Mesenchymal stem cell (in vitro differentiated cells and primary cell): Measurements from ENCODE around the gene MFAP1.

Experiments used
- DNase-seq: peaks from one replicate; pipeline ENCODE4 v3.0.0-alpha.2; 2013
- H2AFZ ChIP-seq: one replicate; pipeline ENCODE4 v1.6.1; 2013; ENCODE audit warnings: low read depth, mild to moderate bottlenecking, control low read depth, inconsistent platforms, low read length, moderate library complexity
- H2AK5ac ChIP-seq: 2 replicates; pipeline ENCODE4 v1.6.1; 2013; ENCODE audit warnings: low read length, moderate library complexity, mild to moderate bottlenecking, inconsistent platforms; ENCODE audit not compliant: severe bottlenecking
- H2BK120ac ChIP-seq: one replicate; pipeline ENCODE4 v1.6.1; 2013; ENCODE audit warnings: low read depth, mild to moderate bottlenecking, inconsistent platforms, low read length, moderate library complexity
- H2BK12ac ChIP-seq, 2 experiments: one replicate each; pipeline ENCODE4 v1.6.1; 2013; ENCODE audit warnings: inconsistent platforms in 2 of 2, low read length in 2 of 2, mild to moderate bottlenecking in 2 of 2, moderate library complexity in 2 of 2, control low read depth in 1 of 2
- H2BK15ac ChIP-seq: one replicate; pipeline ENCODE4 v1.6.1; 2013; ENCODE audit warnings: mild to moderate bottlenecking, low read depth, inconsistent platforms; ENCODE audit not compliant: poor library complexity, severe bottlenecking
- H2BK5ac ChIP-seq: 2 replicates; pipeline ENCODE4 v1.6.1; 2013; ENCODE audit warnings: low read depth, mild to moderate bottlenecking, low read length, control low read depth, inconsistent platforms; ENCODE audit not compliant: poor library complexity, severe bottlenecking
- H3K14ac ChIP-seq, 2 experiments: one replicate each; pipeline ENCODE4 v1.6.1; 2013; ENCODE audit warnings: inconsistent platforms in 2 of 2, low read length in 2 of 2, control low read depth in 1 of 2, mild to moderate bottlenecking in 1 of 2, moderate library complexity in 1 of 2
- H3K18ac ChIP-seq, 2 experiments: one replicate each; pipeline ENCODE4 v1.6.1; 2013; ENCODE audit warnings: inconsistent platforms in 2 of 2, low read length in 2 of 2, control low read depth in 1 of 2, low read depth in 1 of 2, mild to moderate bottlenecking in 1 of 2
- H3K23ac ChIP-seq, 2 experiments: one replicate each; pipeline ENCODE4 v1.6.1; 2013; ENCODE audit warnings: inconsistent platforms in 2 of 2, low read length in 2 of 2, mild to moderate bottlenecking in 2 of 2, moderate library complexity in 2 of 2, control low read depth in 1 of 2
- H3K27ac ChIP-seq: 2 replicates; pipeline ENCODE4 v1.5.1; 2013; ENCODE audit warnings: mild to moderate bottlenecking, moderate library complexity, low read length, control low read depth, inconsistent platforms; ENCODE audit not compliant: poor library complexity, severe bottlenecking
- H3K27me3 ChIP-seq, 2 experiments: 2 replicates each; pipeline versions ENCODE4 v1.6.1 to v1.7.0; 2013; ENCODE audit warnings: low read length in 2 of 2, mild to moderate bottlenecking in 2 of 2, moderate library complexity in 2 of 2, control low read depth in 1 of 2, inconsistent platforms in 1 of 2; ENCODE audit not compliant: control insufficient read depth in 1 of 2, insufficient read depth in 1 of 2
- H3K36me3 ChIP-seq, 2 experiments: 2 replicates each; pipeline versions ENCODE4 v1.6.1 to v1.7.0; 2013; ENCODE audit warnings: low read length in 2 of 2, control low read depth in 1 of 2, inconsistent platforms in 1 of 2, low read depth in 1 of 2, mild to moderate bottlenecking in 1 of 2; ENCODE audit not compliant: insufficient read depth in 2 of 2, control insufficient read depth in 1 of 2
- H3K4ac ChIP-seq, 2 experiments: one replicate each; pipeline ENCODE4 v1.6.1; 2013; ENCODE audit warnings: inconsistent platforms in 2 of 2, low read length in 2 of 2, mild to moderate bottlenecking in 2 of 2, moderate library complexity in 2 of 2, control low read depth in 1 of 2, low read depth in 1 of 2
- H3K4me1 ChIP-seq: 2 replicates; pipeline ENCODE4 v1.6.1; 2013; ENCODE audit warnings: low read depth, low read length, control low read depth; ENCODE audit not compliant: control insufficient read depth, insufficient read depth
- H3K4me2 ChIP-seq: 2 replicates; pipeline ENCODE4 v1.6.1; 2013; ENCODE audit warnings: low read length, mild to moderate bottlenecking, inconsistent platforms; ENCODE audit not compliant: poor library complexity, severe bottlenecking
- H3K4me3 ChIP-seq, 2 experiments: 2 replicates each; pipeline versions ENCODE4 v1.5.1 to v1.7.0; 2013; ENCODE audit warnings: low read length in 2 of 2, mild to moderate bottlenecking in 2 of 2, control low read depth in 1 of 2, low read depth in 1 of 2; ENCODE audit not compliant: insufficient read depth in 1 of 2
- H3K79me1 ChIP-seq: replicated peaks from 2 replicates; pipeline ENCODE4 v1.6.1; 2013; ENCODE audit warnings: mild to moderate bottlenecking, control low read depth, low read length, inconsistent platforms; ENCODE audit not compliant: poor library complexity, severe bottlenecking
- H3K9ac ChIP-seq: 2 replicates; pipeline ENCODE4 v1.7.0; 2013; ENCODE audit warnings: mild to moderate bottlenecking, low read length, moderate library complexity
- H3K9me3 ChIP-seq: 2 replicates; pipeline ENCODE4 v1.7.0; 2013; ENCODE audit warnings: mild to moderate bottlenecking, low read length; ENCODE audit not compliant: control insufficient read depth
- H4K8ac ChIP-seq: one replicate; pipeline ENCODE4 v1.6.1; 2013; ENCODE audit warnings: inconsistent platforms, mild to moderate bottlenecking, low read length, moderate library complexity
- H4K91ac ChIP-seq: one replicate; pipeline ENCODE4 v1.6.1; 2013; ENCODE audit warnings: mild to moderate bottlenecking, low read length, inconsistent platforms
- WGBS: methylation state at CpG from one replicate; pipeline ENCODE4 v1.1.7; 2013; ENCODE audit warnings: mixed read lengths; 5-methylcytosine and 5-hydroxymethylcytosine counted together

The MFAP1 gene

DNA sequence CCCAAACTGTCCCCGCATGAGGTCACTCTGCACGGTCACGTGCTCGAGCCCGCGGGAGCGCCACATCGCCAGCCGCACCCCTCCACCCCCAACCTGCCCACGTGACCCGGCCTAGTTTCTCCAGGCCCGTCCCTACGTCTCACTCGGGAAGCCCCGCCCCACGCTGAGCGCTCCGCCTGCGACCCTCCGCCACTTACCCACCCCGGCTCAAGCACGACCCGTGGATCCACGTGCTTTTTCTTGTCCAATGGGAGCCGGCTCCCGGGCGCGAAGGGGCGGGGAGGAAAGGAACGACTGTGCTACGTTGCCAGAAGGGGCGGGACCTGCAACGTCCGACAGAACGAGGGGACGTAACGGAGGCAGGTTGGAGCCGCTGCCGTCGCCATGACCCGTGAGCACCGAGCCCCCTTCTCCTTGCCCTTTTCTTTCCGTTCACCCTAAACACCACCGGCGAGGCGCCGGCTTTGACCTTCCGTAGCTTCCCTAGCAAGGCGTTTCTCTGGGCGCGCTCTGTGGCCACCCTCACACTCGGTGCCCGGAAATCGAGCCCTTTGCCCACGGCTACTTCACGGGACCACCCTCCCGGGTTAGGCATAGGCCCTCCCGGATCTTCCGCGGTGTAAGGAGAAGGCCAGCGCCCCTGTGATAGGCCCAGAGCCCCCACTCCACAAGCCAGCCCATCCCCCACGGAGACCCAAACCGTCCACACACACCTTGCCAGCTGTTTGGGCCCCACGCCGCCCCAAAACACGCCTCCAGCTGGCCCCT, 32.3 kb downstream of the MFAP1 start, which contains the start of gene SERF2:
Gene SERF2, plus strand, starts transcription at position 328 of the 768 bp plus-strand sequence. Its CDS starts 57 bp downstream, at position 385.
- DNase-seq, result peak; percentile 99
- Histone ChIP-seq H2BK5ac (peak within 1 kb of the TSS; percentile 75), H4K8ac (peak within 1 kb of the TSS; percentile 90), H3K27me3 (no peaks in the 10 kb centered on the region), H2AK5ac (peak within 1 kb of the TSS; percentile 69), H3K9ac (peak within 1 kb of the TSS; percentile 100), H3K4me3 (peak within 1 kb of the TSS; percentile 84 to 96), H3K36me3 (peaks cover 29 to 42% of the 10 kb centered on the region in 2 experiments), H3K4me2 (peak within 1 kb of the TSS; percentile 72), H3K18ac (peak within 1 kb of the TSS; percentile 99), H3K14ac (peak within 1 kb of the TSS; percentile 44 to 98), H3K9me3 (no peaks in the 10 kb centered on the region), H2AFZ (no peak within 1 kb of the TSS), H3K79me1 (peaks cover 8% of the 10 kb centered on the region), H2BK120ac (peak within 1 kb of the TSS; percentile 97), H4K91ac (peak within 1 kb of the TSS; percentile 95), H3K23ac (peak within 1 kb of the TSS; percentile 54 to 81), H3K4ac (peak within 1 kb of the TSS; percentile 96 to 98), H3K27ac (peak within 1 kb of the TSS; percentile 92), H2BK15ac (peak within 1 kb of the TSS; percentile 61), H2BK12ac (peak within 1 kb of the TSS in 1 of 2 experiments; percentile 60), H3K4me1 (peaks cover 20% of the 10 kb centered on the region)
- WGBS, result under 1% methylated on average over 66 of the region's 66 CpGs

DNA sequence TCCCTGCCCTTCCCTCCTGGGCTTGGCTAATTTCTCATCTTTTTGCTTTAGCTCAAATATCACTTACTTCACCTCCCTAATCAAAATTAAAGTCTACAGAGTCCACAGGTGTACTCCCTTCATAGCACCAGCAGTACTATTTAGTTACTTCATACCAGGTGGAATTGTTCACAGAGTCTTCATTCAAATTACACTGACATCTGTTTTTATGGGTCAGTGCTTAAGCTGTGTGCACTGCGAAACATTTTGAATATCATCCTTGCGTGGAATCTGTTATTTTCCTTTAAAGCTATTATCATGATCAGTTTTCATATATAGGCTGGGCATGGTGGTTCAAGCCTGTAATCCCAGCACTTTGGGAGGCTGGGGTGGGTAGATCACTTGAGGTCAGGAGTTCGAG, 35.1 kb downstream of the MFAP1 start:
- H3K4me2 ChIP-seq, result no peak overlapping the region
- no peaks in the 10 kb centered on the region for H3K9me3 ChIP-seq
- no peak overlapping the region for H4K91ac ChIP-seq
- H2BK120ac ChIP-seq, result no peak overlapping the region
- no peak overlapping the region for H2AK5ac ChIP-seq
- no peaks in the 10 kb centered on the region for H3K27me3 ChIP-seq
- H3K27ac ChIP-seq, result no peak overlapping the region
- H3K36me3 ChIP-seq, result peaks cover 10 to 14% of the 10 kb centered on the region in 2 experiments
- H2BK5ac ChIP-seq, result no peak overlapping the region
- 95% methylated on average over 2 of the region's 3 CpGs for whole genome bisulfite sequencing
- peaks cover 7% of the 10 kb centered on the region for H3K4me1 ChIP-seq
- no peak overlapping the region for H2BK12ac ChIP-seq
- no peak for DNase-seq
- no peak overlapping the region for H3K14ac ChIP-seq
- no peak overlapping the region for H3K4ac ChIP-seq
- H3K79me1 ChIP-seq, result no peaks in the 10 kb centered on the region
- H4K8ac ChIP-seq, result no peak overlapping the region
- no peak overlapping the region for H3K9ac ChIP-seq
- H3K4me3 ChIP-seq, result no peak overlapping the region
- no peak overlapping the region for H3K18ac ChIP-seq
- no peak overlapping the region for H2AFZ ChIP-seq
- no peak overlapping the region for H3K23ac ChIP-seq
- no peak overlapping the region for H2BK15ac ChIP-seq

DNA sequence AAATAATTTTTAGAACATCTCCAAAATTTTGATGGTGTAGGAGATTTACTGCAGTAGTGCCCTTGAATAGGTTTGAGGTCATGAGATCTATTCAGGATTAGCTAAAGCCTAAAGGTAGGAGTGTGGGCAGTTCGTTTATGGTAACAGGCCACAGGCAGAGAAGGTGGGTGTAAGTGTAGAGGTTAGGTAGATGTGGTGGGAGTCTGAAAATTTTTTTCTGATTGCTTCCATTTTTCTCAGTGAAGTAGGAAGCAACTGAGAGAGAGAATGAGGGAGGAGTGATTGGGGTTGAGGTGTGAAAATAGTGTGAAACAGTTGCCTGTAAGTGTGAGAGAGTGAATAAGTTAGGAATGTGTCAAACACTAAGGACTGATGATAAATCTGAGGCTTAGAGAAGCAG, 45.5 kb downstream of the MFAP1 start:
- no peak for DNase-seq
- H3K14ac ChIP-seq, result no peak overlapping the region
- peaks cover 2 to 6% of the 10 kb centered on the region in 2 experiments for H3K36me3 ChIP-seq
- H3K27ac ChIP-seq, result no peak overlapping the region
- H2BK15ac ChIP-seq, result no peak overlapping the region
- no peak overlapping the region for H3K18ac ChIP-seq
- H3K4me1 ChIP-seq, result peaks cover 14% of the 10 kb centered on the region
- no peak overlapping the region for H3K4me3 ChIP-seq
- no peak overlapping the region for H3K4me2 ChIP-seq
- no peaks in the 10 kb centered on the region for H3K79me1 ChIP-seq
- no peak overlapping the region for H2BK120ac ChIP-seq
- no peak overlapping the region for H4K8ac ChIP-seq
- no peak overlapping the region for H3K4ac ChIP-seq
- no peak overlapping the region for H2BK12ac ChIP-seq
- no peak overlapping the region for H3K23ac ChIP-seq
- no peak overlapping the region for H4K91ac ChIP-seq
- no peak overlapping the region for H2AK5ac ChIP-seq
- no peak overlapping the region for H3K9ac ChIP-seq
- H2BK5ac ChIP-seq, result no peak overlapping the region
- WGBS, result 94% methylated on average over 1 of the region's 1 CpG
- no peaks in the 10 kb centered on the region for H3K27me3 ChIP-seq
- no peaks in the 10 kb centered on the region for H3K9me3 ChIP-seq
- H2AFZ ChIP-seq, result no peak overlapping the region

DNA sequence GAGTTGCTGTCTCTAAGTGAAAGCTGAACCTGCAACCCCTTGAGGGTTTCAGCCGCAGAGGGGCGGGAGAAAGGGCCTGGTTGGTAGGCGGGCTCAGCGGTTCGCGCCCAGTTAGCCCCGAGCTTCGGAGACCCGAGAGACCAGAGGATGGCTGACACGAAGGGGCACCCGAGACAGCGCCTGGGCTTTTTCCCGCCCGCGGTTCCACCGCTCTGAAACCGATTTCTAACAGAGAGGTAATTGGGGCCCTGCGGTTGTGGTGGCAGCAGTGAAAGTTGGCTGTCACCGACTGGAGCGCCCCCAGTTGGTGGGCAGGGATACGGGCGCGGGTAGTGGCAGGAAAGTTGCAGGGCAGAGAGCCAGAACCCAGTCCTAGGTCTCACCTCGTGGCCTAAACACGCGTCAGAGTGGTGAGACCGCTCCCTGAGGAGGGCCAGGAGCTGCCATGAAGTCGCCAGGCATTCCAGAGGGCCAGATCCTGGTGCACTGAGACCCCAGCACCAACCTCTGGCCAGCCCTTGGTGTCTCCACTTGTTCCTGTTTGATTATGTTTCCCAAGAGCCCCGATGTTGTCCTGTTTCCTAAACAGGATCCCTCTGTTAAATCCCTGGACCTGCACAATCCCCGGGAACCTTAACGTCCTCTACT, 47.1 kb downstream of the MFAP1 start:
- Histone ChIP-seq H2AFZ (peak overlapping the region; percentile 30), H3K27me3 (no peaks in the 10 kb centered on the region), H3K79me1 (no peaks in the 10 kb centered on the region), H3K4ac (peak overlapping the region in 1 of 2 experiments; percentile 67), H2AK5ac (no peak overlapping the region), H2BK5ac (no peak overlapping the region), H2BK15ac (peak overlapping the region; percentile 36), H4K8ac (peak overlapping the region; percentile 87), H3K4me2 (peak overlapping the region; percentile 95), H3K4me1 (peaks cover 14% of the 10 kb centered on the region), H3K9me3 (no peaks in the 10 kb centered on the region), H3K23ac (no peak overlapping the region), H3K9ac (peak overlapping the region; percentile 86), H2BK120ac (no peak overlapping the region), H3K36me3 (peaks cover 11 to 21% of the 10 kb centered on the region in 2 experiments), H3K18ac (peak overlapping the region; percentile 60 to 91), H3K4me3 (peak overlapping the region; percentile 56 to 87), H3K14ac (peak overlapping the region in 1 of 2 experiments; percentile 94), H2BK12ac (peak overlapping the region; percentile 30 to 86), H4K91ac (no peak overlapping the region), H3K27ac (peak overlapping the region; percentile 34)
- peak; percentile 87 for DNase-seq
- 6% methylated on average over 31 of the region's 31 CpGs for WGBS
